ENCODE measurements around the gene PRICKLE1.
"Not testable (repeated sequence)": the region's sequence is repeated elsewhere in the genome, so short reads cannot be mapped to it uniquely, and the experiment has no call there.

PRICKLE1 gene

DNA sequence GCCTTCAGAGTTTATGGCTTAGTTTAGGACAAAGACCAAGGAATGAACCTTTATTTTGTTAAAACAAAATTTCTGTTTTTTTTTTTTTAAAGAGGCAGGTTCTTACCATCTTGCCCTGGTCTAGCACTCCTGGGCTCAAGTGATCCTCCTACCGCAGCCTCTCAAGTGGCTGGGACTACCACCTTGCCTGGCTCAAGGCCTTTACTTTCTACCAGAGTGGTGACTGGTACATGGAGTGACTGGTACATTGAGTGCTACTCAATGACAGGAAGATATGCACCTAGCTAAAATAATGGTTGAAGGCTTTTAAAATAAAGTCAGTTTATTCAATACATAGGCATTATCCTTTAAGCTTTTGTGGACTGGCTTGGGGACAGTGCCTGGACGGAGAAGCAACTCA is 32.6 kb downstream of the PRICKLE1 start:
- no peak for DNase-seq (ENCODE audit: low spot score)

DNA sequence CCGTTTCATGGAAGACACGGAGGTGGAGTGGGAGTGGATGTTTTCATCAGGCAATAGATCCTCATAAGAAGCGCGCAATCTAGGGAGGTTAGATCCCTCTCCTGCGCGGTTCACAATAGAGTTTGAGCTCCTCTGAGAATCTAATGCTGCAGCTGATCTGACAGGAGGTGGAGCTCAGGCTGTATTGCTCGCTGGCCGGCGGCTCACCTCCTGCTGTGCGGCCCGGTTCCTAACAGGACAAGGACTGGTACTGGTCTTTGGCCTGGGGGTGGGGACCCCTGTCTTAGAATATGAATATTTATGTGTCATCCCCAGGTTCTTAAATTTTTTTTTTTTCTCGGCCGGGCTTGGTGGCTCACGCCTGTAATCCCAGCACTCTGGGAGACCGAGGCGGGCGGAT is 36.7 kb downstream of the PRICKLE1 start:
- DNase-seq (ENCODE audit: low spot score): no peak

DNA sequence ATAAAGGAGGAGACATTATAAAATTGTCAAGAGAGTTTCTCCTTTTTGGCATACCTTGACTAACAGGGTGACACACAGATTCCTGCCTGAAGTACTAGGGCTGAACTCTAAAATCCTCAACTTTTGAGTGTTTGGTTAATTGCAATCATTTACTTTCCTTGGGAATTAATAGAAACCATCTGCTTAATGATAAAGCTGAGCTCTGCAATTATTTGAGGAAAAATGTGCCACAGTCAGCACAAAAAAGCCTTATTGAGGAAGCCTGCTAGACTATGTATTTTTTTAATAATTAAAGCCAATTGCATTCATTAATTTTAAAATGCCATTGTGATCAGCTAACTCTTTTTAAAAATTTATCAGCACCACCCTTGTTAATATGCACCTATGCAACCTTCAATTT is 38.7 kb downstream of the PRICKLE1 start:
- no peak for DNase-seq (ENCODE audit: low spot score)

DNA sequence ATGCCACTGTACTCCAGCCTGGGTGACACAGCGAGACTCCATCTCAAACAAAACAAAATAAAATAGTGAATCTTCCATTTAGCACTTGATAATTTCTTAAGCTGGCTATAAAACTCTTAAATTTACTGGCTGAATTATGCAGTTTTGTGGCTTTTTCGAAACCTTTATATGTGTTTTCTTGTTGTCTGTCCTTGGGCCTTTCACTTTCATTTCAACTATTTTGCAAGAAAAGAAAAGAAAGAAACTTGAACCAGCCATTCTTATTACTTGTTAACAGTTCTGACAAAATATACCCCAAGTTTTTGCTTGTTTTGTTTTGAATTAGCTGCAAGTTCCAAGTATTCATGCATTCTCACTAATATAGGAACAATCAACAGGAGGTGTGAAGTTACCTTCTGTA is 42.8 kb downstream of the PRICKLE1 start:
- no peak for DNase-seq (ENCODE audit: low spot score)

DNA sequence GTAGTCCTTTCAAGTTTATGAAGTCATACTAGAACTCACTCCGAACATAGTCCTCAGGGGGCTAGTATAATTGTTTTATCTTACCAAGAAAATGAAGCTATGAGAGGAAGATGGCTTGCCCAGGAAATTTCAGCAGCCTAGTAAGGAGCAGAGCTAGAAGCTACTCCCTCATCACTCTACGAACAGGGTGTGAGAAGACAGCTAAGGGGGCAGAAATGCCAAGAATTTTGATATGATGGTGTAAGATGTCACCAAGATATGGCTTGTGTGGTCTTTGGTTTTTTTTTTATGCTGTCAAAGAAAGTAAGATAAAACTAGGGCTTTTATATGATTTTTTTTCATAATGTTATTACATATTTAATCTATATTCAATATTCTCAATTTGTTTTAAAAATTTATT is 47.6 kb downstream of the PRICKLE1 start:
- DNase-seq (ENCODE audit: low spot score): no peak

DNA sequence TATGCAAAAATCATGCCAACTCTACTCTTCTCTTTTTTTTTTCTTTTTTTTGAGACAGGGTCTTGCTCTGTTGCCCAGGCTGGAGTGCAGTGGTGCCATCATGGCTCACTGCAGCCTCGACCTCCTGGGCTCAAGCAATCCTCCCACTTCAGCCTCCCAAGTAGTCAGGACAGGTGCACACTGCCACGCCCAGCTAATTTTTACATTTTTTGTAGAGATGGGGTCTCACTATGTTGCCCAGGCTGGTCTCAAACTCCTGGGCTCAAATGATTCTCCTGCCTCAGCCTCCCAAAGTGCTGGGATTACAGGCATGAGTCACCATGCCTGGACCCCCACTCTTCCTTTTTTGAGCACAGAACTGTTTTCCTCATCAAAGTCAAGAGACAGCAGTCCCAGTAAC is 48.2 kb downstream of the PRICKLE1 start:
- not testable (repeated sequence) for DNase-seq (ENCODE audit: low spot score)

DNA sequence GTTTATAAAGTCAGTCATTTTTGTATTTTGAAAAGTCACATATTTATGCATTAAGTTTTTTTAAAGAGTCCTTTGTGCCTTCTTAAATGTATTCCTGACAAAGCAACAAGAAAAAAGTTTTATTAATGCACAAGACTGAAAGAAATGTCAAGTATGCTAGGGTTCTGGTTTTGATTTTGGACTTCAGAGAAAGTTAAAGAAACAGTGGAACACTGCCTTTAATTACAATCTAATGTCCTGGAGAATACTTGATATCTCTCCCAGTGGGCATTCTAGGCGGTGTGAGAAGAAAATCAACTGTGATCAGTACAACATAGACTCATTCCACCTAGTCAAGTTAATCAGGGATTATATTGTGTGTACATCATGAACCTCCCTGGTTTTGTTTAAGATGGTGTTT is 49.9 kb downstream of the PRICKLE1 start:
- no peak for DNase-seq (ENCODE audit: low spot score)

DNA sequence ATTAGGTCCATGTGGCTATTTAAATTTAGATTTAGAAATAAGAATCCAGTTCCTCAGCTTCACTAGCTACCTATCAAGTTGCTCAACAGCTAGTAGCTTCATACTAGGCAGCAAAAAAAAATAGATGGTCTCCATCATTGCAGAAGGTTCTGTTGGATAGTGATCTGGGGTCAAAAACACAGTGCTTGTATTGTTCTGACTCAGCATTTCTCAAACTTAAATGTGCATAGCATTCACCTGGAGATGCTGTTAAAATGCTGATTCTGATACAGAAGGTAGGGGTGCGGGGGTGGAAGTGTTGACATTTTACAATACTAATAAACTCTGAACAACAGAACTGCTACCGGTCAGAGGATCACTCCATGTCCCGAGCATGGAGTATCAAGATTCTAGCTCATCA is 51.3 kb downstream of the PRICKLE1 start:
- DNase-seq (ENCODE audit: low spot score): no peak

DNA sequence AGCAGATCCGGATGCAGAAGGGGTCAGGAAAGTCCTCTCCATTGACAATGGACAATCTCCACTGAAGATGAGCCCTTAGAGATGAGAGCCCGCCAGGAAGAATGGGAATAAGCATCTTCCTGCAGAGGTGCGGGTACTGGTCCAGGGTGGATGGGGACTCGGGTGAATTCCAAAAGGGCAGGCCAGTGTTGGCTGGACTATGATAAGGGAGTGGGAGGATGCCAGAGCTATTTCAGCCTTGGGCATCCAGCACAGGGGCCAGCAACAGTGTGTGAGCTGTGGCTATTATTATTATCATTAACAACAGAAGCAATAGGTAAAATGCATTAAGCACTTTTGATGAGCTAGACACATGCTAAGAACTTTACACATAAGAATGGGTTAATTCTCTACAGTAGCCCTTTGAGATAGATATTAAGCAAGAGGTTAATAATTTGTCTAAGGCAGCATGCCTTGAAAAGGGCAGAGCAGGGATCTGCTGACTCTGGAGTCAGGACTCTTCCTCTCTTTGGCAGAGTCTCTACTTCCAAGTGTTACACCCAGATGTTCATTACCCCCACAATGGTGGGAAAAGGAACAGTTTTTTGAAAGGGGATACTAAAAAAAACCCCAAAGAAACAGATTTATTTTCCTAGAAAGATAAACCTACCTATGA is 55.2 kb downstream of the PRICKLE1 start:
- no peak for DNase-seq (ENCODE audit: low spot score)

DNA sequence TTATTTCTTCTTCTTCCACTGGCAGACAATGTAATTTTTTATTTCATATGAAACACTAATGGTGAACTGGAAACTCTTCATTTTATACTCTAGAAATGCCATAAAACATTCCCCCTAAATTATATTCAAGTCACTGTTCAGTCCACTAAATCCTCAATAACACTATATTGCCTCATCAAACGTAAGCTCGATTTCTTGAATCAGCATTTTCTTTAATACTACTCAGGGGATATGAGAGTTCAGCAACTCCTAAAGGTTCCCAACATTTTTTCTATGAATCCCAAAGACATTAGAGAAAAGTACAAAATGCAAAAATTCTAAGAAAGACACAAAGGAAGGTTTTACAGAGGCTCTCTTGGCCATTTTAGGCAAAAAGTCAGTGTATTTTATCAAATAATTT is 59.3 kb downstream of the PRICKLE1 start:
- DNase-seq (ENCODE audit: low spot score): no peak

DNA sequence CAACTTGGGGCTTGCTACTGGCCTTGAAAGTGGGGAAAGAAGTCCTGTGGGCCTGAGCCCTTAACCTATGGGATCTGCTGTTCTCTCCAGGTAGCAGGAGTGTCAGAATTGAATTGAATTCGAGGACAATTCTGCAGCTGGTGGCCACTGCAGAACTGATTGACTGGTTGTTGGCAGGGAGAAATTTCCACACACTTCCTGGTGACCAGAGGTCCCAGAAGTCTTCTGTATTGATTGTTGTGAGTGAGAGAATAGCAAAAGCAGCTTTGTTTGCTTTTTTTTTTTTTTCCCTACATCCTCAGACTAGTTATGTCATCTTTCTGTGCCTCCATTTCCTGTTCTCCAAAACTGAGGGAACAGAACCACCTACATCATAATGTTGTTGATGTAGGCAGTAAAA is 64.1 kb downstream of the PRICKLE1 start:
- no peak for DNase-seq (ENCODE audit: low spot score)

DNA sequence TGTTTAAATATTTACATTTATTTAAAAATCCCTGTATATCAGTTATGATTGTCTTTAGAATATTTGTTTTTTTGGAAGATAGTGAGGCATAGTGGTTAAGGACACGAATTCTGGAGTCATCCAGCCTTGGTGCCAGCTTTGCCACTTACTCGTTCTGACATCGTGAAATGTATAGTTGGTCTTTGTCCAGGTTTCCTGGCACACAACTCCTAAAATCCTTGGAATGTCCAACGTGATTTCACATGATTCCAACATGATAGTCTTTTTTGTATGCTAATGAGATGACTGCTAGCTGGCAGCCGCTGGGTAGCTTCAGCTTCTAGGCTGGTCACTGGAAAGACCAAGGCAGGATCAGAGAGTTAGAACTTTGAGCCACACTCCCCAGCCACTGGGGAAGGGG is 64.8 kb downstream of the PRICKLE1 start:
- DNase-seq (ENCODE audit: low spot score): no peak

DNA sequence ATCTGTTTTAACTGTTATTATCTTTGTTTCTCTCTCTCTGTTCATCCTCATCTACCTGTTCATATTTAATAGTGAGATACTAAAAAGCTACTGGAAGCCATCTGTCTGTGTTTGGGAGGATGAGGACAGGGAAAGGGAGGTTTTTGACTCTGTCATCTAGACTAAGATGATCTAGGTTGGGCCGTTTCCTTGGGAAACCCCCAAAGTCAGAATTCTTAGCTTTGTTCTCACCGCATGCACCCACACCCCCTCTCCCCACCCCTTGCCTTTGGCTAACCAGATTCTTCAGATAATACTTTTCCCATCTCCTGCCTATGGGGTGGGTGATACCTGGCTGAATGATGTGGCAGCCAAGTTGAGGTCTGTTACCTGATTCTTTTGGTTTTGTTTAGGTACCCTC is 73.0 kb downstream of the PRICKLE1 start:
- DNase-seq (ENCODE audit: low spot score): no peak

DNA sequence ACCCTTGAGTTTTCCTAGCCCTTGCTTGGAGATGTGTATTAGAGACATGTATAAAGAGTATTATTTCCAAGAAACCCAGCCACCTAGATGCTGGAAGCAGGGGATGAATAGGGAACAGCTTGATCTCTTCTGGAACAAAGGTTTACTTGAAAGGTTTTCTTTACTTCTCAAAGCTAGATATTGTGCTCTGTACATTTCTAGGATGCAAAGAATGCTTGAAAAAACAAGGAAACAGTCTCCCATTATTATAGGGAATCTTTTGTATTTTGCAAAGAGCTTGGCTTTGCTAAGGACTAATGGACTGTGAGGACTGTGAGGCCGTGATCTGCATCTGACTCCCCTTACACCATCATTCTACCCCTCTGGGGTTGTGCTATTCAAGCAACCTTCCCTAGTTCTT is 77.9 kb downstream of the PRICKLE1 start:
- peak; percentile 17 for DNase-seq (ENCODE audit: low spot score)

DNA sequence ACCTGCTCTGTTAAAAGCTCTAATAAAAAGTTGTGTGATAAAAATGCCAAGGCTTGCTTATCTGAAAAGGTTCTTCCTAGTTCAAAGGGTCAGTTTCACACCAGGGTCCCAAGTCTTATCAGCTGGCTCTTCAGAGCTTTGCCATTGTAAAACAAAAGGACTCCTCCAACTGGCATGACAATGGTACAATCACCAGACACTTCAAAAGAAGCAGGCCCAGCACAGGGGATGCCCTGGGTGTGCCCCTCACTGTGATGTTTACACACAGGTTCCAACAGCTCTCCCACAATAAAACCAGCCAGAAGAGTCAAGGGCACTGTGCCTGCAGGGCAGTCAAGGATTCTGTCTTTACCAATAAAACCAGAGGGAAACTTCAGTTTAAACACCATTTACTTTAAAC is 78.7 kb downstream of the PRICKLE1 start:
- DNase-seq (ENCODE audit: low spot score): no peak

DNA sequence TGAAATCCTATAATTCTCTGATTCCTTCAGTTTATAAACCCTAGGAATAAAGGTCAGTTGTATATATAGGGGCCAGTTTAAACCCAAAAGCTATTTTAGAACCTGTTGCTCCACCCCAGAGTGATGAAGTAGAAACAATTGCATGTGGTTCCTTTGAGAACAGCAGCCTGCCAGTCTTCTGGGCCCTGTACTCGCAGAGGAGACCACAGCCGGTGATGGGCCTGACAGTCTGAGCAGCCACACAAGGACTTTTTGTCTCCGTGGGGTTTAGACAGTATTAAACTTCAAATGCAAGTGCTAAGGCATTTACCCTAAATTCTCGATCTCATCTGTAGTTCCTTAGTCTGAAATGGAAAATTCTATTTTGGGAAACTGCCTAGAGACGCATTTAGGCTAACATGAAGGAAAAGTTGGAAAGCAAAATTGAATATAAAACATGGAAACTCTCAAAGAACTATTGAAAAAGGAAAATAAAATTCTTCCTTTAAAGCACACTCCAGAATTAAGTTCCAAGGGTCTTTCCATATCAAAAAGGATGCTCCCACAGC is 80.6 kb downstream of the PRICKLE1 start:
- no peak for DNase-seq (ENCODE audit: low spot score)

DNA sequence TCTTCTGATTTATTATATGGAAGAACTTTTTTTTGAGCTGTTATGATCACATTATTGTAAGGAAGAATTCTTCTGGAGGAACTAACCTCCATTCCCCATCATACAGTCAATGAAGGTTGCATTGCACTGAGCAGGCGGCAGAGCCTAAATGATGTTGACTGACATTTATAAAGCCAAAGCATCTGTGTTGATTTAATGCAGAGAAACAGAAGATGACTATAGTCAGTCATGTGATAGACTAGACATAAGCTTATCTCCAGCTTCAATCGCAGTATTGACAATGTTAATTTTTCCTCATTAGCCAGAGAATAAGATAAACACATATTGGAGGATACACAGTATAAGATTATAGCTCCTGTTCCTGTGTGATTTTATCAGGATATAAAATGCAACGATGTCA is 82.0 kb downstream of the PRICKLE1 start:
- no peak for DNase-seq (ENCODE audit: low spot score)

DNA sequence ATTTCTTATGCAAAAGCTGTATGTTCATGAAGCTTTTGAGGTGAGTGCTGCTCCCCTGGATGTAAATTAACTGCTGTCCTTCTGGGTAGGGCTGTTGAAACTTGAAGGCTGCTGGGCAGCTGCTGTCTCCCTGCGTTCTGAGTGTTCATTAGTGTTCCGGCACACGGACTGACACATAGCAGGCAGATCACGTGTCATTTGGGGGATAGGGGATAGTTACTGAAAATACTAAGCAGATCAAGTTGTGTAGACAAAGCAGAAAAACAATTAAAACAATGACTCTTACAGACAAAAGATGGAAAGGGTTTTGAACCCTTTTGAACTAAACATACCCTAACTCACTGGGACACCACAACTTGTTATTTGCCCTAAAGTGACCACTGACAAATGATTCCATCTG is 82.5 kb downstream of the PRICKLE1 start:
- DNase-seq (ENCODE audit: low spot score): no peak

DNA sequence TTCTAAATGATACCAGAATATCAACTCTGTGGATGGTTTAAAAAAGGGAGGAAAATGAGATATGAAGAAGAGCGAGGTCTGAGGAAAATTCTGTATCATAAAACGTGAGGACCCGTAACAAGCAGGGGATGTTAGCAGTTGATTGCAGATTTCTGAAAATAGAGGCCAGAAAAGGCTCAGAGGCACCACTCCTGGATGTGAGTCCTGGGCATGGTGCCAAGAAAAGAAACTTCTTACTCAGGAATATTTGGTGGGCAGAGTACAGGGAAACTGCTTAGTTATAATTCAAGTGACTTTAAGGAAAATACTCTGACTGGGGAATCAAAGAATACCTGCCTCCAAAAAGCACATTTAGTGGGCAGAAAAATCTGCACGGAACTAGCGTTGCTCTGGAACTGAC is 85.5 kb downstream of the PRICKLE1 start:
- no peak for DNase-seq (ENCODE audit: low spot score)

DNA sequence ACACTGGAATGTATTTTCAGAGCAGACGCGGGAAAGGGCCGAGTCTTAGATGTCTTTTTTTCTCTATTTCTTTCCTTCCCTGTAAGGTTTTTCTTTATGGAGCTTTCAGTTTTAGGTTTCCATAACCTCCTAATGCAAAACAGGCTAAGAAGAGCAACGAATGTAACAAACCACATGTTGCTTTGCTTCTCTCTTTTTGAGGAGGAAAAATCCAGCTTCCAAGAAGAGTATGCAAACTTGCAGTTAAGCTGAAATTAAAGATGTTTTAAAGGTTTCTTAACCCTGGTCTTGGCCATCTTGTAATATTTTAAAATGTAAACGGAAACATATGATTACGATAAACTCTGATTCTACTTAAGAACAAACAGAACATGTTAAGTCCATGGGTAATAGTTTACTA is 86.9 kb downstream of the PRICKLE1 start:
- DNase-seq (ENCODE audit: low spot score): no peak

DNA sequence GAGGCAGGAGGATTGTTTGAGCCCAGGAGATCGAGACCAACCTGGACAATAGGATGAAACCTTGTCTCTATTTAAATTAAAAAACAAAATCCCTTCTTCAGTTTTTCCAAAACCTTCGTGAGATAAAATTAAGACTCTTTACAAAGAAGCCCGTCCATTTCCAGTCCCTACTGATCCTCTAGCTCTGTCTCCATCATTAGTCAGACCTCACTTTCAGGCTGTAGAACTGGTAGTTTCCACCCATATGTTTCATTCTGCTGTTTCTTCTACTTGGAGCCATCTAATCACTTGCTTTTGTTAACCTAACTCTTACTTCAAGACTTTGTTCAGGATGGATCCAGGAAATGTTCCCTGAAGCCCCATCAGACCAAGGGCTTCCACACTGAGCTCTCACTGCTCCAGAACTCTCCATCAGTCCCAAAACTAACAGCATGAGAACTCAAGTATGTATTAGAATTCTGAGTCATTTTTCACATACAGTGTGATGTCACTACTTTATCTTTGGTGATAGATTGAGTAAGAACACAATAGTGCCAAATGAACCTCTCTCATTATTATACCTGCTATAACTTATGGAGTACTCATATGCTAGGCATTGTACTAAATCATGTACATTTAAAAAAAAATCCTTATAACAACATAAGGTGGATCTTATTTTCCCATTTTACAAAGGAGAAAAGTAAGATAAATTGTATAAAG is 90.8 kb downstream of the PRICKLE1 start:
- no peak for DNase-seq (ENCODE audit: low spot score)

DNA sequence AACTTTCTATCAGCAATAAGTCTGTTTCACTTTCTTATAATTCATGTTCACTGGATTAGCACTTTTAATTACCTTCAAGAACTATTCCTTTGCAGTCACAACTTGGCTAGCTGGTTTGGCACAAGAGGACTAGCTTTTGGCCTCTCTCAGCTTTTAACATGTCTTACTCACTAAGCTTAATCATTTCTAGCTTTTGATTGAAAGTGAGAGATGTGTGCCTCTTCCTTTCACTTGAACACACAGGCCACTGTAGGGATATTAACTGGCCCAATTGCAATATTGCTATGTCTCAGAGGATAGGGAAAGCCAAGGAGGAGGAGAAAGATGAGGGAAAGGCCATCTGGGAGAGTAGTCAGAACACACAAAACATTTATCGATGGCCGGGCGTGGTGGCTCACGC is 92.7 kb downstream of the PRICKLE1 start:
- no peak for DNase-seq (ENCODE audit: low spot score)

DNA sequence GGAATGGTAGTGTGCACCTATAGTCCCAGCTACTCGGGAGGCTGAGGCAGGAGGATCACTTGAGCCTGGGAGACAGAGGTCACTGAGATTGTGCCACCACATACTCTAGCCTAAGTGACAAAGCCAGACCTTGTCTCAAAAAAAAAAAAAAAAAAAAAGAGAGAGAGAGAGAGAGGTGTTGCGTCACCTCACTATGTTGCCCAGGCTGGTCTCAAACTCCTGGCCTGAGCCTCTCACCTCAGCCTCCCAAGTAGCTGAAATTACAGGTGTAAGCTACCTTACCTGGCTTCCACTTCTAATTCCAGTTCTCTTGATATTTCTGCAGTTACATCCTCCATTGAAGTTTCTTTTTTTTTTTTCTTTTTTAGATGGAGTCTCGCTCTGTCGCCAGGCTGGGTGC is 94.3 kb downstream of the PRICKLE1 start:
- no peak for DNase-seq (ENCODE audit: low spot score)

DNA sequence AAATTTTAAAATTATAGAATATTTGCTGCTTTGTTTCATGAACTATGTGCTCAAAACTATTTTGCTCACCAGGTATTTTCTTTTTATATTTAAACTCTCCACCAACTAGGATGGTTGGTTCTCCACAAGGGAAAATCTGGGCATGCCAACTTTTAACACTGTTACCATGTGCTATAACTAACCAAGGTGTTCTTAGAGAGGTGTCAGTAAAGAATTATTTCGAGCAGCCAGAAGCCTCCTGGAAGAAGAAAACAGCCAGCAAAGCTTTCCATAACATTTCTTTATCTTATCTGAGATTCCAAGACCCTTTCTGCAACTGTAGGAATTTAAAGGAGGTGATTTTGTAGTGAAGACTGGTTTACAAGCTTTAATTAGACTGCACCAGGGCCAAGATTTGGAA is 97.3 kb downstream of the PRICKLE1 start:
- DNase-seq (ENCODE audit: low spot score): no peak

Measured in COLO829 (cell line).